ENCODE results near the gene DR1.

DR1 gene

GRCh38 chr1:93399781-93400180, 54.1 kb downstream of the DR1 start:
- no peak for DNase-seq

- no peak for DNase-seq
These were observed 62.5 kb downstream of the DR1 start for GRCh38 chr1:93408203-93408602.

GRCh38 chr1:93411000-93411399, 65.3 kb downstream of the DR1 start:
- no peak for DNase-seq

- no peak for DNase-seq
These were observed 69.0 kb downstream of the DR1 start for GRCh38 chr1:93414749-93415148.

GRCh38 chr1:93415296-93415695, 69.6 kb downstream of the DR1 start:
- no peak for DNase-seq

- DNase-seq = no peak
These were observed 70.5 kb downstream of the DR1 start for GRCh38 chr1:93416183-93416582.
